Measurements from ENCODE around the gene ST7L. TPM values are rescaled to one million over a fixed set of nuclear protein-coding genes. Genes with fewer than 3 reads are reported as not detected.

The ST7L gene
- total RNA-seq, 1 donor from 2014 or later, result 14.8 TPM

DNA sequence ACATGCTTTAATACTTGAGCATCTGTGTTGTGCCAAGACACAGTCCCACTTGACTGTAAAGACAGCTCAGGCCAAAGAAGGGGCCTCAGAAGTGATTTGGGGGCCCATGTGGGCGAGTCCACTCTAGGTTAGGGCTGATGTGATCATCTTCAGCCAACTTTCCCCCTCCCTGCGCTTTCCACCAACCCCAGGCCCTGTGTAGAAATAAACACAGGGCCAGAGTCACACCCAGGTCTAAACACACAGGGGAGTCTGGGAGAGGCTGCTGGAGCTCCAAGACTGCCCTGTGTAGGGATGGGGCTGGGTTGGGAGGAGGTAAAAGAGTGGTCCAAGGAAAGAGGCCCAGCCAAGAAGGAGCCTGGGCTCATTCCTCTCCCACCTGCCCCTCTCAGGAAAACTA, 112.6 kb downstream of the ST7L start:
- Mint-ChIP-seq H3K4me1 (ENCODE audit: low read depth, unreplicated experiment) (peaks cover 30% of the 10 kb centered on the region), H3K9me3 (ENCODE audit: unreplicated experiment) (no peaks in the 10 kb centered on the region), H3K27me3 (ENCODE audit: low read depth, unreplicated experiment) (peaks cover 65% of the 10 kb centered on the region), H3K36me3 (ENCODE audit: low read depth, unreplicated experiment) (no peaks in the 10 kb centered on the region), H3K27ac (ENCODE audit: unreplicated experiment) (peak overlapping the region; percentile 41), H3K4me3 (ENCODE audit: unreplicated experiment) (no peak overlapping the region)
- no peaks in the 10 kb centered on the region for H3K36me3 ChIP-seq (ENCODE audit: insufficient read depth, low read length)
- peaks cover 19% of the 10 kb centered on the region for H4K20me1 ChIP-seq (ENCODE audit: insufficient read depth, low read length)
- TF ChIP-seq EZH2 (IDR thresholded peaks at IDR 0.05; ENCODE audit: insufficient read depth, low read length), result no peak
- TF ChIP-seq, protein P1, sequence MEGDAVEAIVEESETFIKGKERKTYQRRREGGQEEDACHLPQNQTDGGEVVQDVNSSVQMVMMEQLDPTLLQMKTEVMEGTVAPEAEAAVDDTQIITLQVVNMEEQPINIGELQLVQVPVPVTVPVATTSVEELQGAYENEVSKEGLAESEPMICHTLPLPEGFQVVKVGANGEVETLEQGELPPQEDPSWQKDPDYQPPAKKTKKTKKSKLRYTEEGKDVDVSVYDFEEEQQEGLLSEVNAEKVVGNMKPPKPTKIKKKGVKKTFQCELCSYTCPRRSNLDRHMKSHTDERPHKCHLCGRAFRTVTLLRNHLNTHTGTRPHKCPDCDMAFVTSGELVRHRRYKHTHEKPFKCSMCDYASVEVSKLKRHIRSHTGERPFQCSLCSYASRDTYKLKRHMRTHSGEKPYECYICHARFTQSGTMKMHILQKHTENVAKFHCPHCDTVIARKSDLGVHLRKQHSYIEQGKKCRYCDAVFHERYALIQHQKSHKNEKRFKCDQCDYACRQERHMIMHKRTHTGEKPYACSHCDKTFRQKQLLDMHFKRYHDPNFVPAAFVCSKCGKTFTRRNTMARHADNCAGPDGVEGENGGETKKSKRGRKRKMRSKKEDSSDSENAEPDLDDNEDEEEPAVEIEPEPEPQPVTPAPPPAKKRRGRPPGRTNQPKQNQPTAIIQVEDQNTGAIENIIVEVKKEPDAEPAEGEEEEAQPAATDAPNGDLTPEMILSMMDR (IDR thresholded peaks at IDR 0.05; ENCODE audit: insufficient read depth, low read depth, low read length), result no peak
- H3K4me2 ChIP-seq (ENCODE audit: low read length), result no peak overlapping the region
- H3K4me1 ChIP-seq (ENCODE audit: insufficient read depth, low read length), result peaks cover 15% of the 10 kb centered on the region
- H3K27me3 ChIP-seq (ENCODE audit: insufficient read depth, low read length), result peaks cover 87% of the 10 kb centered on the region
- no peak overlapping the region for H3K4me3 ChIP-seq (ENCODE audit: insufficient read depth, low read depth, low read length)
- no peak overlapping the region for H3K27ac ChIP-seq (ENCODE audit: low read depth, low read length)
- no peaks in the 10 kb centered on the region for H3K9me3 ChIP-seq (ENCODE audit: insufficient read depth, low read depth, low read length)
- H2AFZ ChIP-seq (ENCODE audit: low read depth, low read length), result no peak overlapping the region
- no peak overlapping the region for H3K9ac ChIP-seq (ENCODE audit: low read length)
- no peak for DNase-seq (ENCODE audit: low read depth)
- H3K79me2 ChIP-seq (ENCODE audit: insufficient read depth, low read length), result no peaks in the 10 kb centered on the region
- FAIRE-seq, result no peak

GRCh38 chr1:112505878-112506277, 113.1 kb downstream of the ST7L start:
- no peak for DNase-seq (ENCODE audit: low read depth)
- Histone ChIP-seq H4K20me1 (ENCODE audit: insufficient read depth, low read length) (peaks cover 19% of the 10 kb centered on the region), H3K79me2 (ENCODE audit: insufficient read depth, low read length) (no peaks in the 10 kb centered on the region), H3K4me3 (ENCODE audit: insufficient read depth, low read depth, low read length) (no peak overlapping the region), H3K27me3 (ENCODE audit: insufficient read depth, low read length) (peaks cover 87% of the 10 kb centered on the region), H3K9ac (ENCODE audit: low read length) (no peak overlapping the region), H2AFZ (ENCODE audit: low read depth, low read length) (no peak overlapping the region), H3K27ac (ENCODE audit: low read depth, low read length) (no peak overlapping the region), H3K4me2 (ENCODE audit: low read length) (no peak overlapping the region), H3K9me3 (ENCODE audit: insufficient read depth, low read depth, low read length) (no peaks in the 10 kb centered on the region), H3K36me3 (ENCODE audit: insufficient read depth, low read length) (no peaks in the 10 kb centered on the region), H3K4me1 (ENCODE audit: insufficient read depth, low read length) (peaks cover 15% of the 10 kb centered on the region)
- Mint-ChIP-seq H3K27me3 (ENCODE audit: low read depth, unreplicated experiment) (peaks cover 67% of the 10 kb centered on the region), H3K27ac (ENCODE audit: unreplicated experiment) (peak overlapping the region; percentile 41), H3K9me3 (ENCODE audit: unreplicated experiment) (no peaks in the 10 kb centered on the region), H3K4me1 (ENCODE audit: low read depth, unreplicated experiment) (peaks cover 29% of the 10 kb centered on the region), H3K4me3 (ENCODE audit: unreplicated experiment) (no peak overlapping the region), H3K36me3 (ENCODE audit: low read depth, unreplicated experiment) (no peaks in the 10 kb centered on the region)
- no peak for FAIRE-seq
- TF ChIP-seq, protein P1 (IDR thresholded peaks at IDR 0.05; ENCODE audit: insufficient read depth, low read depth, low read length), result no peak
- TF ChIP-seq EZH2 (IDR thresholded peaks at IDR 0.05; ENCODE audit: insufficient read depth, low read length), result no peak

GRCh38 chr1:112505400-112505785, 113.5 kb downstream of the ST7L start:
- Histone ChIP-seq H3K36me3 (ENCODE audit: insufficient read depth, low read length) (no peaks in the 10 kb centered on the region), H2AFZ (ENCODE audit: low read depth, low read length) (no peak overlapping the region), H3K4me2 (ENCODE audit: low read length) (no peak overlapping the region), H4K20me1 (ENCODE audit: insufficient read depth, low read length) (peaks cover 19% of the 10 kb centered on the region), H3K9ac (ENCODE audit: low read length) (no peak overlapping the region), H3K79me2 (ENCODE audit: insufficient read depth, low read length) (no peaks in the 10 kb centered on the region), H3K9me3 (ENCODE audit: insufficient read depth, low read depth, low read length) (no peaks in the 10 kb centered on the region), H3K4me3 (ENCODE audit: insufficient read depth, low read depth, low read length) (no peak overlapping the region), H3K27ac (ENCODE audit: low read depth, low read length) (no peak overlapping the region), H3K27me3 (ENCODE audit: insufficient read depth, low read length) (peaks cover 82% of the 10 kb centered on the region), H3K4me1 (ENCODE audit: insufficient read depth, low read length) (peaks cover 15% of the 10 kb centered on the region)
- no peak overlapping the region for H3K4me3 Mint-ChIP-seq (ENCODE audit: unreplicated experiment)
- H3K27ac Mint-ChIP-seq (ENCODE audit: unreplicated experiment), result no peak overlapping the region
- no peaks in the 10 kb centered on the region for H3K36me3 Mint-ChIP-seq (ENCODE audit: low read depth, unreplicated experiment)
- peaks cover 24% of the 10 kb centered on the region for H3K4me1 Mint-ChIP-seq (ENCODE audit: low read depth, unreplicated experiment)
- TF ChIP-seq, protein P1 (IDR thresholded peaks at IDR 0.05; ENCODE audit: insufficient read depth, low read depth, low read length), result no peak
- no peak for TF ChIP-seq EZH2 (IDR thresholded peaks at IDR 0.05; ENCODE audit: insufficient read depth, low read length)
- no peaks in the 10 kb centered on the region for H3K9me3 Mint-ChIP-seq (ENCODE audit: unreplicated experiment)
- no peak for FAIRE-seq
- no peak for DNase-seq (ENCODE audit: low read depth)
- peaks cover 63% of the 10 kb centered on the region for H3K27me3 Mint-ChIP-seq (ENCODE audit: low read depth, unreplicated experiment)

Data from astrocyte (in vitro differentiated cells and primary cell).